Measurements from ENCODE around the gene TDRD7.

The TDRD7 gene

DNA sequence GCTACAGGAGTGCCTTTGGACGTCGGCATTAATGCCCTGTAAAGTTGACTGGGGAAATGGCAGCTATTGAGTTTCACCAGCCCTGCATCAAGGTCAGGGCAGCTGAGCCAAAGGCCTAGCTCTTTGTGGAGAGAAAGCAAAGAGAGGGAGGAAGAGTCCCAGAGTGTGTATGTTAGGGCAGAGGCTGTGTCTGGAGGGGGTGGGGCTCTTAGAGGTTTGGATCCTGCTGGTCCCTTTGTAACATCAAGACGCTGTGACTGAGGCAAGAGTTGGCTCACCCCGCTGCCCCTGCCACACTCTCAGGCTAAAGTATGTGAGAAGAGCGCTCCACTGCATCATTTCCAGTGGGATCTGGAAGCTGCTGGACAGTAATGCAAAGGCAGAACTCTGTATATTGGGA lies 123.9 kb downstream of the TDRD7 start:
- TF ChIP-seq, protein P1, sequence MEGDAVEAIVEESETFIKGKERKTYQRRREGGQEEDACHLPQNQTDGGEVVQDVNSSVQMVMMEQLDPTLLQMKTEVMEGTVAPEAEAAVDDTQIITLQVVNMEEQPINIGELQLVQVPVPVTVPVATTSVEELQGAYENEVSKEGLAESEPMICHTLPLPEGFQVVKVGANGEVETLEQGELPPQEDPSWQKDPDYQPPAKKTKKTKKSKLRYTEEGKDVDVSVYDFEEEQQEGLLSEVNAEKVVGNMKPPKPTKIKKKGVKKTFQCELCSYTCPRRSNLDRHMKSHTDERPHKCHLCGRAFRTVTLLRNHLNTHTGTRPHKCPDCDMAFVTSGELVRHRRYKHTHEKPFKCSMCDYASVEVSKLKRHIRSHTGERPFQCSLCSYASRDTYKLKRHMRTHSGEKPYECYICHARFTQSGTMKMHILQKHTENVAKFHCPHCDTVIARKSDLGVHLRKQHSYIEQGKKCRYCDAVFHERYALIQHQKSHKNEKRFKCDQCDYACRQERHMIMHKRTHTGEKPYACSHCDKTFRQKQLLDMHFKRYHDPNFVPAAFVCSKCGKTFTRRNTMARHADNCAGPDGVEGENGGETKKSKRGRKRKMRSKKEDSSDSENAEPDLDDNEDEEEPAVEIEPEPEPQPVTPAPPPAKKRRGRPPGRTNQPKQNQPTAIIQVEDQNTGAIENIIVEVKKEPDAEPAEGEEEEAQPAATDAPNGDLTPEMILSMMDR (IDR thresholded peaks at IDR 0.05; ENCODE audit: borderline replicate concordance, control extremely low read depth, extremely low read depth, insufficient read depth, missing control alignments), result no peak
- no peak for DNase-seq (ENCODE audit: low spot score)
- in situ Hi-C loops (cut with MboI; ENCODE audit: low sequenced_read_pairs, unreplicated experiment), result no loop called here

DNA sequence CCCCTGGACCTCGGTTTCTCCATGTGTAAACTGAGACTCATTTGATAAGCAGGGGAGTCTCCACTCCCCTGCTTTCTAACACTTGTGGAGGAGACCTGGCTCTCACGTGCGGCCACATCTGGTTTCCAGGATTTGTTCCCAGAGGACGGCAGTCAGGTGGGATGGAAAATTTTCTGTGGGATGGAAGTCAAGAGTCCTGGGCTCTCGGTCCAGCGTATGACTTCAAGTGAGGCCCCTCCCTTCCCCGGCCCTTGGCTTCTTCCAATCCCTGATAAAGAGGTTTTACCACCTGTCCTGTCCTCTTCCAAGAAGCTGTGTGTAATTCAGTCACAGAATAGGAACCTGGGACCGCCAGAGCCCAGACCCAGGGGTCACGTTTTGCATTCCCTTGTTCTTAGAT lies 124.6 kb downstream of the TDRD7 start:
- in situ Hi-C loops (cut with MboI; ENCODE audit: low sequenced_read_pairs, unreplicated experiment), result no loop called here
- TF ChIP-seq, protein P1 (IDR thresholded peaks at IDR 0.05; ENCODE audit: borderline replicate concordance, control extremely low read depth, extremely low read depth, insufficient read depth, missing control alignments), result no peak
- DNase-seq (ENCODE audit: low spot score), result no peak

DNA sequence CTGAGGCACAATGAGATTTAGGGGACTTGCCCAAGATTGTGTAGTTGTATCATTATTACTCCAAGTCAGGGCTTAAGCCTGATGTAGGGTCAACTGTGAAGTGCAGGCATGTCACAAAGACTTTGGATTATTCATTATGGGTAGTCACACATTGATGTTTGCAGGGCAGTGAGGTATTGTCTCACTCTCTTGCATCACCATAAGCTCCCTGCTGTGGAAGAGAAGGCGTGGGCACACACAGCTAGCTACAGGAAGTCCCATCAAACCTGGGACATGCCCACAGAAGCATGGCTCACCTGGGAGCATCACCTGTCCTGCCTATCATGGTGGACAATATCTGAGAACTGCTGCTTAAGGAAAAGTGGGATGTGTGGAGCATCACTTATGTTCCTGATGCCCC lies 131.7 kb downstream of the TDRD7 start:
- in situ Hi-C loops (cut with MboI; ENCODE audit: low sequenced_read_pairs, unreplicated experiment), result no loop called here
- DNase-seq (ENCODE audit: low spot score), result no peak
- TF ChIP-seq, protein P1 (IDR thresholded peaks at IDR 0.05; ENCODE audit: borderline replicate concordance, control extremely low read depth, extremely low read depth, insufficient read depth, missing control alignments), result no peak

DNA sequence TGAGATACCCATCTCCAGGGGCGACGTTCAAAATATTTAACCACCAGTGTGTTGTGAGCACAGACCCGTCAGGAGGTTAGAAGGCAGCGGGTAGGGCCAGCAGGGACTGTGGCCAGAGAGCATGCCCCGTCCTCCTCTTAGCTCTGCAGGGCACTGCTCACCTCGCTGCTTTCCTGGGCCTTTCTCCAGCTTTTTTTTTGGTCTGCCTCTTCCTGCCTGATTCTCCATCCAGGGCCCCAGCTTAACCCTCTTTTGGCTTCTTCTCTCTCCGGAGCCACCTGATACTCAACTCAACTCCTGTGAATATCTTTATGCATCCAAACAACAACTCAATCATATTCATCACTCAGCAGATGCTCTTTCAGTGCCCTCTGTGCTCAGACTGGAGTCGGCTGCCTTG lies 133.6 kb downstream of the TDRD7 start:
- in situ Hi-C loops (cut with MboI; ENCODE audit: low sequenced_read_pairs, unreplicated experiment), result no loop called here
- no peak for DNase-seq (ENCODE audit: low spot score)
- TF ChIP-seq, protein P1 (IDR thresholded peaks at IDR 0.05; ENCODE audit: borderline replicate concordance, control extremely low read depth, extremely low read depth, insufficient read depth, missing control alignments), result no peak

All from GM13976 (cell line).